ENCODE measurements around the gene ASPHD1.
A peak's percentile ranks its signal among the peaks of the same experiment; 100 is the strongest.

ASPHD1 gene

DNA sequence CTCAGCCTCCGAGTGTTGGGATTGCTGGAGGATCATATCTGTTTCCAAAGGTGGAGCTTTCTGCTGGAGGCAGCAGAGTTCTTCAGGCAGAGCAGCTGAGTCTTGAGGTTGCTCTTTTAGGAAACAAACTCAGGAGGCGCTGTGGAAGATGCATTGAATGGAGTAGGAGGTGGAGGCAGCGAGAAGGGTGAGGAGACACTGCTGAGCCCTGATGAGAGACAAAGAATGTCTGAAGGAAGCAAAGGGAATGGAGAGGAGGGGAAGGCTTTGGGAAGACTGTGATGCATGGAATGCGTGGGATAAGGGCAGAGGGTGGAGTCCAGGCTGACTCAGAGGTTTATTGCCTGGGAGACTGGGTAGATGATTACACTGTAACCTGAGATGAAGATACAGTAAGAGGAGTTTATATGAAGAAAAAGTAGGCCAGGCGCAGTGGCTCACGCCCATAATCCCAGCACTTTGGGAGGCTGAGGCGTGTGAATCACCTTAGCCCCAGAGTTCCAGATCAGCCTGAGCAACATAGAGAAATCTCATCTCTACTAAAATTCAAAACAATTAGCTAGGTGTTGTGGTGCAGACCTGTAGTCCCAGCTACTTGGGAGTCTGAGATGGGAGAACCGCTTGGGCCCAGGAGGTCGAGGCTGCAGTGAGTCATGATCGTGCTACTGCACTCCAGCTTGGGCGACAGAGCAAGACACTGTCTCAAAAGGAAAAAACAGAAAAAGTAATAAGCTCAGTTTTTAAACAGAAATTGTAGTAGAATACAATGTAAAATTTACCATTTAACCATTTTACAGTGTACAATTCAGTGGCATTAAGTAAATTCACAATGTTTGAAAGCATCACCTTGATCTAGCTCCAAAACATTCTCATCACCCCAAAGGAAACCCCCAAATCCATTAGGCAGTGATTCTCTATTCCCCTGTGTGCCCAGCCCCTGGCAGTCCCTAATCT is 43.8 kb downstream of the ASPHD1 start:
- peak; percentile 95 for DNase-seq (ENCODE audit: low read depth)

DNA sequence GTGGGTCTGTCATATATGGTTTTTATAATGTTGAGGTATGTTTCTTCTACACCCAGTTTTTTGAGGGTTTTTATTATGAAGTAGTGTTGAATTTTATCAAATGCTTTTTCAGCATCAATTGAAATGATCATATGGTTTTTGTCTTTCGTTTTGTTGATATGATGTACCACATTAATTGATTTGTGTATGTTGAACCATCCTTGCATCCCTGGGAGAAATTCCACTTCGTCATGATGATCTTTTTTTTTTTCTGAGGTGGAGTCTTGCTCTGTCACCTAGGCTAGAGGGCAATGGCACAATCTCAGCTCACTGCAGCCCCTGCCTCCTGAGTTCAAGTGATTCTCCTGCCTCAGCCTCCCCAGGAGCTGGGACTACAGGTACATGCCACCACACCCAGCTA is 47.6 kb downstream of the ASPHD1 start:
- no peak for DNase-seq (ENCODE audit: low read depth)

- no peak for DNase-seq (ENCODE audit: low read depth)
Measured at GRCh38 chr16:29950806-29951461, 50.6 kb downstream of the ASPHD1 start.

- DNase-seq (ENCODE audit: low read depth): no peak
Measured at GRCh38 chr16:29951625-29952365, 51.5 kb downstream of the ASPHD1 start.

Measured in fibroblast of gingiva (primary cell).